Suprapubic skin (tissue), 4 donors: Measurements from ENCODE around the gene C2orf68.
A peak's percentile ranks its signal among the peaks of the same experiment; 100 is the strongest.

Experiments
- CTCF ChIP-seq, 2 donors: fragments of 200-600 bp in 1 of 2; fragments of 450-650 bp in 1 of 2; sonication (generic) in 1 of 2; IDR thresholded peaks; one replicate each; pipeline ENCODE4 v1.5.1; 2016 to 2019; ENCODE audit warnings: antibody characterized with exemption in 2 of 2, mild to moderate bottlenecking in 1 of 2, moderate library complexity in 1 of 2
- EP300 ChIP-seq: sonication (generic); formaldehyde crosslinking; IDR thresholded peaks from one replicate; pipeline ENCODE4 v1.6.1; 2017; ENCODE audit warnings: antibody characterized with exemption
- POLR2A ChIP-seq, 2 donors: fragments of 450-650 bp; IDR thresholded peaks; one replicate each; pipeline ENCODE4 v1.6.1; 2017; ENCODE audit warnings: antibody characterized with exemption in 2 of 2, mild to moderate bottlenecking in 2 of 2, moderate library complexity in 2 of 2
- POLR2AphosphoS5 ChIP-seq, 3 donors: sonication (generic); formaldehyde crosslinking; IDR thresholded peaks; one replicate each; pipeline ENCODE4 v1.6.1; 2017; ENCODE audit warnings: antibody characterized with exemption in 3 of 3

- TF ChIP-seq CTCF (IDR thresholded peaks at IDR 0.05) (no peak), POLR2A (IDR thresholded peaks at IDR 0.05) (no peak), EP300 (no peak), POLR2AphosphoS5 (IDR thresholded peaks at IDR 0.05) (peak in 2 of 3 donors; percentile 10 to 56)
Measured at GRCh38 chr2:85584857-85585780, 26.7 kb downstream of the C2orf68 start.
